Right lobe of liver (tissue), 6 donors: ENCODE measurements around the gene ZNF93. TPM values are rescaled to one million over a fixed set of nuclear protein-coding genes. Genes with fewer than 3 reads are reported as not detected.
"Not testable (repeated sequence)": the region's sequence is repeated elsewhere in the genome, so short reads cannot be mapped to it uniquely, and the experiment has no call there.

Source experiments
- ATAC-seq, 4 donors: fragments of 200-7000 bp; cut with Tn5 transposase; one replicate each; pipeline ENCODE4 v1.9.1; 2020; ENCODE audit warnings: mild to moderate bottlenecking in 4 of 4, moderate library complexity in 4 of 4
- DNase-seq, 3 donors: peaks; one replicate each; pipeline ENCODE4 v3.0.0-alpha.2; 2020
- H3K27ac ChIP-seq, 3 donors: fragments of 200-600 bp; one replicate each; pipeline ENCODE4 v1.8.0; 2022
- H3K27me3 ChIP-seq, 2 donors: fragments of 200-600 bp; one replicate each; pipeline ENCODE4 v1.8.0; 2022
- H3K36me3 ChIP-seq, 4 donors: fragments of 200-600 bp; sonication (generic) in 1 of 4; one replicate each; pipeline versions ENCODE4 v1.5.1 to v1.8.0; 2017 to 2022; ENCODE audit warnings: control low read depth in 1 of 4
- H3K4me1 ChIP-seq, 4 donors: fragments of 200-600 bp; sonication (generic) in 1 of 4; one replicate each; pipeline versions ENCODE4 v1.5.1 to v1.8.0; 2017 to 2022; ENCODE audit warnings: control low read depth in 1 of 4
- H3K4me3 ChIP-seq, 3 donors: fragments of 200-600 bp; one replicate each; pipeline ENCODE4 v1.8.0; 2022
- H3K9me3 ChIP-seq, 4 donors: fragments of 200-600 bp; sonication (generic) in 1 of 4; one replicate each; pipeline versions ENCODE4 v1.5.1 to v1.8.0; 2017 to 2022; ENCODE audit warnings: control low read depth in 1 of 4
- POLR2A ChIP-seq: fragments of 450-650 bp; IDR thresholded peaks from one replicate; pipeline ENCODE4 v1.6.1; 2017; ENCODE audit warnings: antibody characterized with exemption, mild to moderate bottlenecking
- WGBS: methylation state at CpG from one replicate; pipeline ENCODE4 v1.1.6; 2018; ENCODE audit warnings: low coverage, low lambda C conversion rate; ENCODE audit not compliant: insufficient coverage; ENCODE audit errors: missing lambda C conversion rate; 5-methylcytosine and 5-hydroxymethylcytosine counted together
- intact Hi-C, 2 donors: fragments of 100-400 bp; cut with DNase I; formaldehyde crosslinking; loops; one replicate each; pipeline versions ENCODE4 v1.11.2 to v1.14.1; 2022
- long read RNA-seq: library from polyadenylated mRNA; unstranded; transcript quantifications from one replicate; pipeline ENCODE4 v2.0.0, GENCODE V29; 2019
- total RNA-seq, 6 experiments: library from RNA; depleted of rRNA in 2 of 6; stranded (reverse); fragments of >200 nt in 2 of 6; fragmentation: NEBNext Ultra II Directional in 3 of 6; extraction: Animal tissue kit (Norgen Biotek cat#: 25700) in 3 of 6; gene quantifications; one replicate each; pipeline versions ENCODE4 v1.1.0 to v1.2.4, GENCODE V29; 2016 to 2023
- TF ChIP-seq, protein P1 (sequence below), 4 donors: fragments of 200-600 bp in 3 of 4; fragments of 450-650 bp in 1 of 4; IDR thresholded peaks; one replicate each; pipeline versions ENCODE4 v1.5.1 to v1.8.0; 2016 to 2022; ENCODE audit warnings: antibody characterized with exemption in 4 of 4, mild to moderate bottlenecking in 2 of 4
- donor health status: DM: no; HTN: yes; CAD: no.
- donor health status: DM: no; HTN: no; CAD: no.
- donor health status: DM: no; HTN: no; CAD: no.
- donor health status: DM: no; HTN: yes; CAD: no.
- donor health status: DM: no; HTN: yes; CAD: no.

Gene ZNF93
- 1 to 10 TPM in 2 of 6 experiments, under 1 TPM in 4; 0.35 to 1.6 (median 0.81) TPM for total RNA-seq
- long read RNA-seq = 0 reads

- Histone ChIP-seq H3K36me3 (no peaks in the 10 kb centered on the region), H3K9me3 (peaks cover 0 to 28% (median 6%) of the 10 kb centered on the region in 4 donors), H3K27me3 (no peaks in the 10 kb centered on the region), H3K4me3 (peak within 1 kb of the TSS; percentile 46 to 50 (median 48)), H3K27ac (peak within 1 kb of the TSS; percentile 37 to 67 (median 57)), H3K4me1 (no peaks in the 10 kb centered on the region)
- TF ChIP-seq POLR2A = peak; percentile 30
- TF ChIP-seq, protein P1, sequence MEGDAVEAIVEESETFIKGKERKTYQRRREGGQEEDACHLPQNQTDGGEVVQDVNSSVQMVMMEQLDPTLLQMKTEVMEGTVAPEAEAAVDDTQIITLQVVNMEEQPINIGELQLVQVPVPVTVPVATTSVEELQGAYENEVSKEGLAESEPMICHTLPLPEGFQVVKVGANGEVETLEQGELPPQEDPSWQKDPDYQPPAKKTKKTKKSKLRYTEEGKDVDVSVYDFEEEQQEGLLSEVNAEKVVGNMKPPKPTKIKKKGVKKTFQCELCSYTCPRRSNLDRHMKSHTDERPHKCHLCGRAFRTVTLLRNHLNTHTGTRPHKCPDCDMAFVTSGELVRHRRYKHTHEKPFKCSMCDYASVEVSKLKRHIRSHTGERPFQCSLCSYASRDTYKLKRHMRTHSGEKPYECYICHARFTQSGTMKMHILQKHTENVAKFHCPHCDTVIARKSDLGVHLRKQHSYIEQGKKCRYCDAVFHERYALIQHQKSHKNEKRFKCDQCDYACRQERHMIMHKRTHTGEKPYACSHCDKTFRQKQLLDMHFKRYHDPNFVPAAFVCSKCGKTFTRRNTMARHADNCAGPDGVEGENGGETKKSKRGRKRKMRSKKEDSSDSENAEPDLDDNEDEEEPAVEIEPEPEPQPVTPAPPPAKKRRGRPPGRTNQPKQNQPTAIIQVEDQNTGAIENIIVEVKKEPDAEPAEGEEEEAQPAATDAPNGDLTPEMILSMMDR (IDR thresholded peaks at IDR 0.05) = no peak
- 1% methylated on average over 15 of the region's 35 CpGs for WGBS
- intact Hi-C loops = no loop called here
- ATAC-seq (peak; percentile 95 to 98 (median 96)), DNase-seq (peak; percentile 77 to 86 (median 81))
These were observed at the start of gene ZNF93 for GRCh38 chr19:19900729-19901444. Gene ZNF93 (plus strand): TSS chr19:19900946. CDS start chr19:19901089, 143 bp downstream.

GRCh38 chr19:19851740-19852139 is 49.0 kb upstream of the ZNF93 start:
- H3K27me3 ChIP-seq, ATAC-seq, H3K36me3 ChIP-seq, H3K27ac ChIP-seq, H3K4me3 ChIP-seq, H3K9me3 ChIP-seq, intact Hi-C loops, DNase-seq, H3K4me1 ChIP-seq: not testable (repeated sequence)
- 36% methylated on average over 2 of the region's 2 CpGs for WGBS

- Histone ChIP-seq H3K9me3 (no peaks in the 10 kb centered on the region), H3K36me3 (no peaks in the 10 kb centered on the region), H3K27me3 (no peaks in the 10 kb centered on the region), H3K27ac (no peak overlapping the region), H3K4me1 (no peaks in the 10 kb centered on the region), H3K4me3 (no peak overlapping the region)
- no peak for ATAC-seq
- TF ChIP-seq POLR2A = no peak
- TF ChIP-seq, protein P1 (IDR thresholded peaks at IDR 0.05) = no peak
- no peak for DNase-seq
- intact Hi-C loops = no loop called here
- WGBS = 83% methylated on average over 2 of the region's 2 CpGs
These were observed 42.0 kb upstream of the ZNF93 start for GRCh38 chr19:19858751-19859150.

DNA sequence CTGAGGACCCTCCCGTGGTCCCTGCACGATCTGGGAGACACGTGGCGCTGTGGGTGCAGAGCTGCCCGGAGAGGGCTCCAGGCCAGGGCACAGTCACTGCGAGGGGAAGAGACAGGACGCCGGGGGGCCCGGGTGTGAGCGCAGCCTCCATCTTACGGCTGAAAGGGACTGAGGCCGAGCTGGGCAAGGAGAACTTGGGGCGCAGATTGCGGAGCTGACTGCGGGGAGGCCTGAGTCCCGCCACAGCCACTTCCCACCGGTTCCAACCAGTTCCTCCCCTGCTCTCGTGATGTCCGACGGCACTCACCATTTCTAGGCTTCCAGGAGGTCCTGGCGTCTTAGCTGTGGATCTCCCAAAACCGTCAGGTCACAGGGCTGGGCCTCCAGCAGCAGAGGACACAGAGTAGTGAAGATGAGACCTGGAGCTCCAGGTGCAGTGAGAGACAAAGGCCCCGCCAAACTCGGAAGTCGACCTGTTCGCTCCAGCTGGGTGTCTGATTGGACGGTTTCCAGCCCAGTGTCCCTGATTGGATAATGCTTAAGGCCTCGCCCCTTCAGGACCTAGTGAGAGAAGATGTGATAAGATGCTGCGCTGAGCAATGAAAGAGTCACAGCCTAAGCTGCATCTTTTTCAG is 39.9 kb upstream of the ZNF93 start:
- Histone ChIP-seq H3K4me1 (peaks cover 0 to 4% (median 0%) of the 10 kb centered on the region in 4 donors), H3K36me3 (no peaks in the 10 kb centered on the region), H3K27ac (no peak overlapping the region), H3K9me3 (no peaks in the 10 kb centered on the region), H3K4me3 (peak overlapping the region in 1 of 3 donors; percentile 14), H3K27me3 (no peaks in the 10 kb centered on the region)
- DNase-seq (no peak), ATAC-seq (no peak)
- TF ChIP-seq, protein P1 (IDR thresholded peaks at IDR 0.05) = no peak
- no peak for TF ChIP-seq POLR2A
- intact Hi-C loops = no loop called here
- WGBS = 20% methylated on average over 22 of the region's 29 CpGs
